Measurements from ENCODE around the gene BAIAP2. TPM values are rescaled to one million over a fixed set of nuclear protein-coding genes. Genes with fewer than 3 reads are reported as not detected.

BAIAP2 gene
- total and polyA plus RNA-seq, 2 donors (not counting 3 experiments of a cell fraction or from before 2014, with no cell fraction given) = 12.3 to 18.6 TPM

GRCh38 chr17:81125573-81126081 is 90.7 kb downstream of the BAIAP2 start:
- DNase-seq (ENCODE audit: low read depth, low spot score) (no peak), FAIRE-seq (no peak)
- no peaks in the 10 kb centered on the region for H4K20me1 ChIP-seq (replicated peaks; ENCODE audit: control insufficient read depth, extremely low read depth, insufficient read depth, low read length)
- no TSS peak for BruUV-seq (replicated peaks)
- ChIA-PET CTCF (interaction anchor here (0.6 kb wide), 1 partner anchor 75 kb away, joined by 3 read pairs; no protein-coding TSS in a partner anchor), POLR2A (no interaction called here)
- H3K9me1 ChIP-seq (replicated peaks; ENCODE audit: control insufficient read depth, extremely low read depth, insufficient read depth, low read length) = no peaks in the 10 kb centered on the region
- H3K4me2 ChIP-seq (ENCODE audit: insufficient read depth, low read length) = no peak overlapping the region
- intact Hi-C loops (cut with micrococcal nuclease) = no loop called here
- no peak overlapping the region for H3K9ac ChIP-seq (replicated peaks; ENCODE audit: extremely low read depth, insufficient read depth, low read length)
- no peak overlapping the region for H3K27ac ChIP-seq (ENCODE audit: insufficient read depth, low read depth, low read length)
- no peaks in the 10 kb centered on the region for H3K4me1 ChIP-seq (ENCODE audit: control insufficient read depth, extremely low read depth, insufficient read depth, low read length)
- H3K36me3 ChIP-seq (ENCODE audit: control insufficient read depth in 2 of 2, extremely low read depth in 1 of 2, insufficient read depth in 2 of 2, low read length in 2 of 2) = no peaks in the 10 kb centered on the region
- TF ChIP-seq GATA2 (IDR thresholded peaks at IDR 0.05; ENCODE audit: insufficient read depth, insufficient read length, low read depth, low read length) = no peak
- no peak for TF ChIP-seq EZH2 (IDR thresholded peaks at IDR 0.05; ENCODE audit: borderline replicate concordance, low read depth, low read length, severe bottlenecking)
- TF ChIP-seq POLR2AphosphoS5 (IDR thresholded peaks at IDR 0.05; ENCODE audit: insufficient read depth, low read depth, low read length) = no peak
- no peak for TF ChIP-seq JUN (IDR thresholded peaks at IDR 0.05; ENCODE audit: borderline replicate concordance, insufficient read depth, insufficient read length, low read depth)
- TF ChIP-seq, protein P1, sequence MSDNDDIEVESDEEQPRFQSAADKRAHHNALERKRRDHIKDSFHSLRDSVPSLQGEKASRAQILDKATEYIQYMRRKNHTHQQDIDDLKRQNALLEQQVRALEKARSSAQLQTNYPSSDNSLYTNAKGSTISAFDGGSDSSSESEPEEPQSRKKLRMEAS (IDR thresholded peaks at IDR 0.05; ENCODE audit: insufficient read depth, insufficient read length) = no peak
- TF ChIP-seq POLR2A (IDR thresholded peaks at IDR 0.05; ENCODE audit: low read depth, low read length) = no peak
- no peak for TF ChIP-seq FOS (IDR thresholded peaks at IDR 0.05; ENCODE audit: borderline replicate concordance, insufficient read depth, low read length)
- TF ChIP-seq MYC (IDR thresholded peaks at IDR 0.05; ENCODE audit: low read depth, low read length) = no peak
- no peak for TF ChIP-seq CTCF (IDR thresholded peaks at IDR 0.05; ENCODE audit: extremely low read depth in 1 of 2, insufficient read depth in 1 of 2, low read depth in 1 of 2, low read length in 2 of 2)
- H2AFZ ChIP-seq (ENCODE audit: low read depth, low read length) = no peak overlapping the region
- H3K27me3 ChIP-seq (ENCODE audit: control insufficient read depth in 2 of 2, insufficient read depth in 2 of 2, low read length in 2 of 2) = peaks cover 9 to 13% of the 10 kb centered on the region in 2 experiments
- H3K4me3 ChIP-seq (replicated peaks in 1 of 3; ENCODE audit: insufficient read depth in 1 of 3, low read depth in 1 of 3, low read length in 3 of 3) = no peak overlapping the region
- dilution Hi-C loops (cut with MboI; ENCODE audit: extremely low pct_ligation_motif_present, low sequenced_read_pairs) = no loop called here
- no peaks in the 10 kb centered on the region for H3K79me2 ChIP-seq (ENCODE audit: control insufficient read depth, insufficient read depth, low read length)
- H3K9me3 ChIP-seq (replicated peaks; ENCODE audit: control insufficient read depth, insufficient read depth, low read length) = no peaks in the 10 kb centered on the region

Measured in endothelial cell of umbilical vein (primary cell).